Activated CD4-positive, alpha-beta memory T cell treated with anti-CD3 and anti-CD28 coated beads for 36 hours (primary cell): ENCODE data around the gene FER1L5. TPM values are rescaled to one million over a fixed set of nuclear protein-coding genes. Genes with fewer than 3 reads are reported as not detected.
"Not testable (repeated sequence)": the region's sequence is repeated elsewhere in the genome, so short reads cannot be mapped to it uniquely, and the experiment has no call there.

Source experiments
- CTCF ChIA-PET: fragments of 350-600 bp; sonication (Branson Sonifier 250); formaldehyde crosslinking; loops from one replicate; lab custom pipeline; 2021; ENCODE audit warnings: antibody characterized with exemption, inconsistent platforms; lab: Charles Lee
- POLR2A ChIA-PET: fragments of 350-600 bp; sonication (Branson Sonifier 250); formaldehyde crosslinking; loops from one replicate; lab custom pipeline; 2021; ENCODE audit warnings: antibody characterized with exemption; lab: Charles Lee
- DNase-seq: peaks from one replicate; pipeline ENCODE4 v3.0.0-alpha.2; 2020
- H3K27ac Mint-ChIP-seq: one replicate; pipeline ENCODE4 v1.8.0; 2021; ENCODE audit warnings: mixed read lengths
- H3K27me3 Mint-ChIP-seq: one replicate; pipeline ENCODE4 v1.8.0; 2021; ENCODE audit warnings: mixed read lengths
- H3K36me3 Mint-ChIP-seq: one replicate; pipeline ENCODE4 v1.8.0; 2021; ENCODE audit warnings: mixed read lengths
- H3K4me1 Mint-ChIP-seq: one replicate; pipeline ENCODE4 v1.8.0; 2021; ENCODE audit warnings: low read depth, mixed read lengths
- H3K4me3 Mint-ChIP-seq: one replicate; pipeline ENCODE4 v1.8.0; 2021; ENCODE audit warnings: mild to moderate bottlenecking, mixed read lengths
- H3K9me3 Mint-ChIP-seq: one replicate; pipeline ENCODE4 v1.8.0; 2021; ENCODE audit warnings: mixed read lengths
- intact Hi-C: fragments of 100-400 bp; cut with micrococcal nuclease; formaldehyde crosslinking; loops from one replicate; pipeline ENCODE4 v1.15.1; 2023
- total RNA-seq, 2 experiments: library from RNA; stranded (reverse); gene quantifications; one replicate each; pipeline ENCODE4 v1.2.3, GENCODE V29; 2021

The FER1L5 gene
- total RNA-seq, 2 experiments from 2014 or later: not detected

- Mint-ChIP-seq H3K4me1 (no peaks in the 10 kb centered on the region), H3K36me3 (no peaks in the 10 kb centered on the region), H3K4me3 (no peak overlapping the region), H3K27ac (no peak overlapping the region), H3K27me3 (no peaks in the 10 kb centered on the region), H3K9me3 (no peaks in the 10 kb centered on the region)
- CTCF ChIA-PET: no interaction called here
- intact Hi-C loops: no loop called here
- POLR2A ChIA-PET: no interaction called here
- no peak for DNase-seq
These were observed 20.6 kb downstream of the FER1L5 start for GRCh38 chr2:96663177-96663576.

- no peak for DNase-seq
- Mint-ChIP-seq H3K27ac (no peak overlapping the region), H3K36me3 (no peaks in the 10 kb centered on the region), H3K9me3 (no peaks in the 10 kb centered on the region), H3K27me3 (no peaks in the 10 kb centered on the region), H3K4me3 (no peak overlapping the region), H3K4me1 (no peaks in the 10 kb centered on the region)
- ChIA-PET POLR2A (no interaction called here), CTCF (no interaction called here)
- intact Hi-C loops: no loop called here
These were observed 21.3 kb downstream of the FER1L5 start for GRCh38 chr2:96663829-96664228.

- intact Hi-C loops: no loop called here
- Mint-ChIP-seq H3K9me3 (no peaks in the 10 kb centered on the region), H3K27ac (no peak overlapping the region), H3K27me3 (no peaks in the 10 kb centered on the region), H3K4me1 (no peaks in the 10 kb centered on the region), H3K36me3 (no peaks in the 10 kb centered on the region), H3K4me3 (no peak overlapping the region)
- DNase-seq: no peak
- ChIA-PET CTCF (no interaction called here), POLR2A (no interaction called here)
These were observed 21.9 kb downstream of the FER1L5 start for GRCh38 chr2:96664366-96664925.

DNA sequence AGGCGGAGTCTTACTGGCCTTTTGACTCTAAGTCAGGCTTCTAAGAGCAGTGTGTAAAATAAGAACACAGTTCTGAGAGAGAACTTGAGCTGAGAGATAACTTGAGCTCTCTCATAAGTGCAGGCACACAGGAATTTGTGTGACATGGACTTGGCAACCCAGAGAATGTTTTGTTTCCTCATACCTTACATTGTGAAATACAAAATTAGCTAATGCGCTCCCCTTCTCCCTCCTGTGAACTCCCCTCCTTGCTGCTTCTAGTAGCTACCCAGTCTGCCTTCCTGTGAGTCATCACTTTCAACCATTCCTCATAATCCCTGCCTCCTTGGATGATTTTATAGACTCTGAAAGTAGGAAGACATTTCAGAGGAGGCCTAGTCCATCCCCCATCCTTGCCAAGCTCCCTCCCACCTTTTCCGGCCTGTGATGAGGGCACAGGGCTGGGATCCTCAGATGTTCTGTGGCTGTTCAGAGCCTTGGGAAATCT is 22.6 kb downstream of the FER1L5 start:
- Mint-ChIP-seq H3K4me1 (no peaks in the 10 kb centered on the region), H3K9me3 (no peaks in the 10 kb centered on the region), H3K4me3 (no peak overlapping the region), H3K27me3 (no peaks in the 10 kb centered on the region), H3K36me3 (no peaks in the 10 kb centered on the region), H3K27ac (no peak overlapping the region)
- no peak for DNase-seq
- intact Hi-C loops: no loop called here
- POLR2A ChIA-PET: no interaction called here
- CTCF ChIA-PET: no interaction called here

- H3K27me3 Mint-ChIP-seq, H3K9me3 Mint-ChIP-seq, CTCF ChIA-PET, H3K4me3 Mint-ChIP-seq, intact Hi-C loops, H3K36me3 Mint-ChIP-seq, DNase-seq, H3K27ac Mint-ChIP-seq, H3K4me1 Mint-ChIP-seq: not testable (repeated sequence)
- POLR2A ChIA-PET: interaction anchor here (0.6 kb wide), 1 partner anchor 174 kb away, joined by 3 read pairs; no protein-coding TSS in a partner anchor
These were observed 23.2 kb downstream of the FER1L5 start for GRCh38 chr2:96665717-96666116.

DNA sequence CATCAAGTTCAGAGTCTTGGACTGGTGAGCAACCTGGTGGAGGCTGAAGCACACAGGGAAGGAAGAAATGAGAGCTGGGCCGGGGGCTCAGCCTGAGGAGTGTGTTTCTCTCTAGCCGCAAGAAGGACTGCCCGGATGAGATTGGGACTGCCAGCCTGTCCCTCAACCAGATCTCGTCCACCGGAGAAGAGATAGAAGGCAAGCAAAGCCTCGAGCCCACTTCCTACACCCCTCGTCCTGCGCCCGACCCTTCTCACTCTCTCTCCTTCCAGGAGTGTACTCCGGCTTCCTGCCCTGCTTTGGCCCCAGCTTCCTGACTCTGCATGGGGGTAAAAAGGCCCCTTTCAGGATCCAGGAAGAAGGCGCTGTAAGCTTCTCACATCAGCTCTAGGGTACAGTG is 26.2 kb downstream of the FER1L5 start:
- no peak overlapping the region for H3K27ac Mint-ChIP-seq
- CTCF ChIA-PET: no interaction called here
- no peak for DNase-seq
- H3K4me3 Mint-ChIP-seq: no peak overlapping the region
- intact Hi-C loops: no loop called here
- no peaks in the 10 kb centered on the region for H3K4me1 Mint-ChIP-seq
- H3K36me3 Mint-ChIP-seq: no peaks in the 10 kb centered on the region
- POLR2A ChIA-PET: no interaction called here
- no peaks in the 10 kb centered on the region for H3K9me3 Mint-ChIP-seq
- H3K27me3 Mint-ChIP-seq: no peaks in the 10 kb centered on the region

DNA sequence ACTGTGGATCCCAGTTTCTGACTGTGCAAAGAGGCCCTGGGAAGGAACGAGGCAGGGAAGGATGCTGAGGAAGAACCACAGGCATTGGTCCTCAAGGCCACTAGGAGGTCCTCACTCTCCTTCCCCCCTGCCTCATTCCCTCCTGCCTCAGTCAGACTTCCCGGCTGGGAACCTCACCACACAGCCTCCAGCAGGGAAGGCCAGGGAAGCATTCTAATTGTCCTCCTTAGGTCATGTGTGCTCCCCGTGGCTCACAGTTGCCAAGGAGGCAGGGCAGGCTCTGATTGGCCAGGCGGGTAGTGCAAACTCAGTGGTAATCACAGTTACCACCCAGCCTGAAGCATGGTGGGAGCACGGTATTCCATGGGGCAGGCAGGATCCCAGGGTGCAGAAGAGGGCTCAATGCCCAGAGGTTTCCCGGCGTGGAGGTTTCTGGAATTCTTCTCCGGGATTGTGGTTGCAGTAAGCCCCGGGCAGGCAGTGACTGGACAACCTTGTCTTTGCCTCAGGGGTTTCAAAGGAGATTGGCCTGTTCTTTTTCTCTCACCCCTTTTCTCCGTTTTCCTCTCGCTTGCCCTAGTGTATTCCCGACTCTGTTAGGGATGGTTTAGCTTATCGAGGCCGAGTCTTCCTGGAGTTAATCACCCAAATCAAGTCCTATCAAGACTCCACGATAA is 27.1 kb downstream of the FER1L5 start:
- Mint-ChIP-seq H3K27me3 (no peaks in the 10 kb centered on the region), H3K9me3 (no peaks in the 10 kb centered on the region), H3K4me1 (no peaks in the 10 kb centered on the region), H3K36me3 (no peaks in the 10 kb centered on the region), H3K27ac (no peak overlapping the region), H3K4me3 (no peak overlapping the region)
- ChIA-PET CTCF (no interaction called here), POLR2A (no interaction called here)
- no peak for DNase-seq
- intact Hi-C loops: no loop called here

- intact Hi-C loops: no loop called here
- no peaks in the 10 kb centered on the region for H3K9me3 Mint-ChIP-seq
- H3K27me3 Mint-ChIP-seq: peaks cover 3% of the 10 kb centered on the region
- H3K4me3 Mint-ChIP-seq: no peak overlapping the region
- DNase-seq: no peak
- no peak overlapping the region for H3K27ac Mint-ChIP-seq
- CTCF ChIA-PET: no interaction called here
- no peaks in the 10 kb centered on the region for H3K4me1 Mint-ChIP-seq
- POLR2A ChIA-PET: no interaction called here
- no peaks in the 10 kb centered on the region for H3K36me3 Mint-ChIP-seq
These were observed 37.3 kb downstream of the FER1L5 start for GRCh38 chr2:96679848-96680247.

- ChIA-PET POLR2A (no interaction called here), CTCF (no interaction called here)
- intact Hi-C loops: no loop called here
- Mint-ChIP-seq H3K4me1 (no peaks in the 10 kb centered on the region), H3K4me3 (no peak overlapping the region), H3K27me3 (peaks cover 3% of the 10 kb centered on the region), H3K36me3 (no peaks in the 10 kb centered on the region), H3K9me3 (no peaks in the 10 kb centered on the region), H3K27ac (no peak overlapping the region)
- DNase-seq: no peak
These were observed 38.1 kb downstream of the FER1L5 start for GRCh38 chr2:96680561-96681141.

DNA sequence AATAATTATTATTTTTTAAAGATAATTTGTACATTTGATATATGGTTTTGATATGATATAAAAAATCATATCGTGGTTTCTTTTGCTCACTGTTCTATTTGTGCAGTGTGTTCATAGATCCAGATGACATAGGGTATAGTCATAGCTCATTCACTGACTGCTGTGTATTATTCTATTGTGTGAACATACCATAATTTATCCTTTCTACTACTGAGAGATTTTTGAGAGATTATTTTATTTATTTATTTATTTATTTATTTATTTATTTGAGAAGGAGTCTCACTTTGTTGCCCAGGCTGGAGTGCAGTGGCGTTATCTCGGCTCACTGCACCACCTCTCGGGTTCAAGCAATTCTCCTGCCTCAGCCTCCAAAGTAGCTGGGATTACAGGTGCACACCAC is 39.0 kb downstream of the FER1L5 start:
- Mint-ChIP-seq H3K9me3 (no peaks in the 10 kb centered on the region), H3K4me3 (no peak overlapping the region), H3K27me3 (peaks cover 3% of the 10 kb centered on the region), H3K4me1 (no peaks in the 10 kb centered on the region), H3K36me3 (no peaks in the 10 kb centered on the region), H3K27ac (no peak overlapping the region)
- ChIA-PET POLR2A (no interaction called here), CTCF (no interaction called here)
- DNase-seq: no peak
- intact Hi-C loops: no loop called here

DNA sequence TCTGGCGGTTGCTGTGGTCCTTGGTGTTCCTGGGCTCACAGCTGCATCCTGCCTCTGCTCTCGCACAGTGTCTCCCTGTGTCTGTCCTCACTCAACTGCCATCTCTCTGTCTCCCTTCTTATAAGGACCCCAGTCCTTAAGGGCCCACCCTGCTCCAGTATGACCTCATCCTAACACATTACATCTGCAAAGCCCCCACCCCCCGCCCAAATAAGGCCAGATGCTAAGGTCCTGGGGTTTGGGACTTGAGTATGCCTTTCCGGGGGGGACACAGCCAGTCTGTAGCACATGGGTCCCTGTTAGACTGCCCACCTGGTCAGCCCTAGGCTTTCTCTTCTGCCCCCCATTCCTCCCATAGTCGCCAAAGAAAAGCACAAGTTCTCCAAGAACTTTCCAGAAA is 40.7 kb downstream of the FER1L5 start:
- DNase-seq: no peak
- no peaks in the 10 kb centered on the region for H3K9me3 Mint-ChIP-seq
- ChIA-PET POLR2A (no interaction called here), CTCF (no interaction called here)
- intact Hi-C loops: no loop called here
- H3K4me1 Mint-ChIP-seq: no peaks in the 10 kb centered on the region
- H3K27me3 Mint-ChIP-seq: peaks cover 3% of the 10 kb centered on the region
- no peak overlapping the region for H3K4me3 Mint-ChIP-seq
- no peaks in the 10 kb centered on the region for H3K36me3 Mint-ChIP-seq
- no peak overlapping the region for H3K27ac Mint-ChIP-seq

- POLR2A ChIA-PET: no interaction called here
- Mint-ChIP-seq H3K9me3 (no peaks in the 10 kb centered on the region), H3K27ac (no peak overlapping the region), H3K36me3 (no peaks in the 10 kb centered on the region), H3K27me3 (peaks cover 3% of the 10 kb centered on the region), H3K4me3 (no peak overlapping the region), H3K4me1 (no peaks in the 10 kb centered on the region)
- intact Hi-C loops: no loop called here
- CTCF ChIA-PET: no interaction called here
- no peak for DNase-seq
These were observed 41.6 kb downstream of the FER1L5 start for GRCh38 chr2:96683972-96684820.
